Fibroblast of lung (primary cell): ENCODE results near the gene CLDN19.

Experiments
- EZH2 ChIP-seq: IDR thresholded peaks from 2 replicates; pipeline ENCODE4 v1.5.1; 2012; ENCODE audit warnings: low read length, control low read depth, mild to moderate bottlenecking; ENCODE audit errors: missing control alignments
- TF ChIP-seq, protein P1 (sequence below), 2 donors: IDR thresholded peaks in 1 of 2; conservative IDR thresholded peaks in 1 of 2; 1 replicate in 1 of 2; 2 replicates in 1 of 2; pipeline ENCODE4 v1.5.1; 2011 to 2012; ENCODE audit warnings: low read length in 2 of 2, control low read depth in 1 of 2, inconsistent platforms in 1 of 2, low read depth in 1 of 2, mild to moderate bottlenecking in 1 of 2

GRCh38 chr1:42788021-42788420, 48.0 kb upstream of the CLDN19 start:
- TF ChIP-seq, protein P1, sequence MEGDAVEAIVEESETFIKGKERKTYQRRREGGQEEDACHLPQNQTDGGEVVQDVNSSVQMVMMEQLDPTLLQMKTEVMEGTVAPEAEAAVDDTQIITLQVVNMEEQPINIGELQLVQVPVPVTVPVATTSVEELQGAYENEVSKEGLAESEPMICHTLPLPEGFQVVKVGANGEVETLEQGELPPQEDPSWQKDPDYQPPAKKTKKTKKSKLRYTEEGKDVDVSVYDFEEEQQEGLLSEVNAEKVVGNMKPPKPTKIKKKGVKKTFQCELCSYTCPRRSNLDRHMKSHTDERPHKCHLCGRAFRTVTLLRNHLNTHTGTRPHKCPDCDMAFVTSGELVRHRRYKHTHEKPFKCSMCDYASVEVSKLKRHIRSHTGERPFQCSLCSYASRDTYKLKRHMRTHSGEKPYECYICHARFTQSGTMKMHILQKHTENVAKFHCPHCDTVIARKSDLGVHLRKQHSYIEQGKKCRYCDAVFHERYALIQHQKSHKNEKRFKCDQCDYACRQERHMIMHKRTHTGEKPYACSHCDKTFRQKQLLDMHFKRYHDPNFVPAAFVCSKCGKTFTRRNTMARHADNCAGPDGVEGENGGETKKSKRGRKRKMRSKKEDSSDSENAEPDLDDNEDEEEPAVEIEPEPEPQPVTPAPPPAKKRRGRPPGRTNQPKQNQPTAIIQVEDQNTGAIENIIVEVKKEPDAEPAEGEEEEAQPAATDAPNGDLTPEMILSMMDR (conservative IDR thresholded peaks at IDR 0.05 in 1 of 2, IDR thresholded peaks at IDR 0.05 in 1 of 2; ENCODE audit: low read depth in 1 of 2, low read length in 2 of 2): no peak
- TF ChIP-seq EZH2: no peak
